HG03520 (cell line): ENCODE measurements around the gene NAA11.

Experiments
- ATAC-seq: cut with Tn5 transposase; IDR thresholded peaks from one replicate; pipeline ENCODE4 v1.9.1; 2021; ENCODE audit warnings: mild to moderate bottlenecking, moderate library complexity; ENCODE audit not compliant: unreplicated experiment

Gene NAA11

DNA sequence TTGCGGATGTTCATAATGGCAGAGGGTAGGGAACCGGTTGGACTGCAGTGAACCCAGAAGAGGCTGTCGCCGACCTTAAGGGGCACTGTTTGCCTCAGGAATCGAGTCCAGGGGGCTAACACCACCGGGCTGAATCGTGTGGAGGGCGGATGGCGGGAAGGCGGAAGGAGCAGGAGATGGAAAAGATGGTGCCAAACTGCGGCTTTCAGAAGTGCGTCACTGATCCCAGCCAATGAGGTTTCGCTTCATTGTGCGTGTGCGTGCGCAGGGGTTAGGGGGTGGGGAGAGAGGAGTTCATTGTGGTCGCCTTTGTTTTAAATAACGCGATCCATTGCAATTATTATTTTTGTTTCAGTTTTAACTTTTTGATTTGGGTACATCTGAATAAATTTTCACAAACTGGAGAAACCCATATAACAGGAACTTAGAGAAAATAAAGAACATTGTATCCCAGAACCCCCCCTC, at the start of gene NAA11:
TSS of gene NAA11 (minus strand) at position 198 of the 465 bp plus-strand sequence. CDS start at position 14, 184 bp downstream.
- no peak for ATAC-seq

DNA sequence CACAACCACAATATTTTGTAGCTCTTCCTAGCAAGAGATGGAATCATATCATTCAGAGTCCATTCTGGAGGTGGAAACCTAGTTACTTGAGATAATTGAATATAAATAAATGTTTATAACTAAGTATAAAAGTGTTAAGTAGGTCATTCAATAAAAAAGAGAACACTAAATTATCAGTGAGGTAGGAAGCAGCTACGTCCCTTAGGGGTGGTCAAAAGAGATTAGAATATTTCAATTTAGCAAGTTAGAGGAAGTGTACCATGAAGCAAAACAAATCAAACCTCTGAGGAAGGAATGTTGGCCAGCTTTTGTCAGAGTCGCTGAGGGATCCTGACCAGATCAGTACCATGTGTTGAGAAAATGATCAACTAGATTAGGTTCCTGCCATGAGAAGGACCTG, 44.2 kb upstream of the NAA11 start:
- ATAC-seq = no peak

DNA sequence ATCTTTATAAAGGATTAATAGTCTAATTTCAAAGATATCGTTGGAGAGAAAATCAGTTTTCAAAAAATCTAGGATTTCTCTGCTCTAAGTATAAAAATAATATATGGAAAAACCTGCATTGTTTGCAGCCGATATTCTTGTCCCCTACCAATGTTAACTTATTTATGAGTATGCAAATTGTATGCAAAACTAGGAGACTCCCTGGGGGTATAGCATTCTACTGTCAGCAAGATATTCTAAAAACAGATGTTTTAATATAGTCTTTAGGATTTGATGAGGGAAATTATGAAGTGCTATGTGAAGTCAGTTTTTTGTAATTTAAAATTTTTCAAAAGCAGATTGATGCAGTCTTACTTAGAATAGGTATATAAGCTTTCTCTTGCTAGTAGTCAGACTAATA, 41.2 kb upstream of the NAA11 start:
- ATAC-seq = no peak

DNA sequence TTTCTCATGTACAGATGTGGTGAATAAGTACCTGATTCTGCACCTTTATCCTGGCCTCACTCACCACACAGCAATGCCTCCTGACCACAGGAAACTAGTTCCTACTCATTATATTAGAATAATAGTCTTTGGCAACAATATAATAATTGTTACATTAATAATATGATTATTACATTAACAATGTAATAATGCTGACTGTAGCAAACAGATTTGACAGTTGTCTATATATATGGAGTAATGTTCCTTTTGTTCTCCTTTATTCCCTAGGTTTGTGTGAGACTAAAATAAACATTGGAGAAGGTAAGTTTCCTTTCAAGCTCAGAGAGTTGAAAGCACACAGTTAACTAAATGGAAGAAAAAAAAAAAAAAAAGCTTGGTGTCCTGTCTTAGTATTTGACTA, 40.6 kb upstream of the NAA11 start:
- ATAC-seq = no peak

DNA sequence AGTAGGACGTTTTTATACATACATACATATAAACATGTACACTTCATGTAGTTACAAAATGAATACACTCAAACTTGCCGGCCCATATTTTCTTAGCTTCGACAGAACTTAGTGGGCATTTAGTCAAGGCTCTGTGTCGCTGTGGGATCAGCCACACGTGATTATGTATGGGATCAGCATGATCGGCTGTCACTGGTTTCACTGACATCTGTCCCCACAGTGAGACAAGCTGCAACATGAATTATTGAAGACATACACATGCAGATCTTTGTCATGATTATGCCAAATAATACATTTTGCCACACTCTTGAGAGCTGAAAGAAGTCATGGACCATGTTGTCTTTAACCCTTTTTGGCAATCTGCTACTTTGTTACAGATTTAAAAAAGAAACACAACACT, 38.2 kb upstream of the NAA11 start:
- no peak for ATAC-seq

DNA sequence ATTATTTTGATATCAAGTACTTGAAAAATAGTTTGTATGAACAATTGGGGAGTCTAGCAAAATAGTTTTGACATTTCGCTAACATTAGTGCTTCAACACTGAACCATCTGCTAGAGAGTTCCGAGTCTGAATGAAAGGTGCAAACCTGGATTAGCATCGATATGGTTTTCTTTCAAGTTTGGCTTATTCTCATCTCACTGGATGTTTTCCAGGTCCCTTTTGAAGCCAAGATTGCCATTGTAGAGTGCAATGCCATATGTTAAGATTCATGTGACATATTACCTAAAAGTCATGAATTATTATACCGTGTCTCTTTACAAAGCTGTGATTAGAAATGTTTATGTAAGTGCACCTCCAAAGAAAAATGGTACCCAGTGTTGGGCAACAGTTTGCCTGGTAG, 36.8 kb upstream of the NAA11 start:
- no peak for ATAC-seq

DNA sequence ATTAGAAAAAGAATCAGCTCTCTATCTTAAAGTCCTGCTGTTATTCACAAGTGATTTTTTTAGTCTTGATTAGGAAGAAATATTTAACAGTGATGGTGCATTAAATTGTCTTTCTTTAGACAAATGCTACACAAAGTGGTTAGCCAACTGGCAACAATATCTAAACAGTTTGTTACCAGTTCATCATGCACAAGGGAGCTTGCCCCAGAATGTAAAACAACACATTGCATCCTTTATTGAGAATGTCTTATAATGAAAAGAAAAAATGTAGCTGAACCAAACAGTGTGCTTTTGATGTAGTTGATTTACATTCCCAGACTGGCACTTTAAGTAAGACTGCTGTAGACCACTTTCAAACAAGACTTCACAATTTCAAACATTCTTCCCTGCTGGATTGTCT, 34.1 kb upstream of the NAA11 start:
- ATAC-seq = no peak

DNA sequence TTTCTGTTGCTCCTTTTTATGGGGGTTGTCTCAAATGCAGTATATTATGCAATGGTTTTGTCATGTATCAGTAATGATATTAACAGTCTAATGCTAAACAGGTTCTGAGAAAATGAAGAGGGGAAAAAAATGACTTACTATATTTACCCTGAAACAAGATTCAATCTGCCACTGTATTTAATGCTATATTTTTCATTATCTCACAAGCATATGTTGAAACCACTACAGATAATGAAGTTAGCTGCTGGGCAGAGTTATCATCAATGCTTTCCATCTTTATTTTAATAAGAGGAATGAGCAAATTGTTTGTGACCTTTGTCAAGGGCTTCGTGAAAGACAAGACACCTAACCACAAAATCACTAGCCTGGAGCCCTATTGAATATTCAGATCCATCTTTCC, 32.6 kb upstream of the NAA11 start:
- no peak for ATAC-seq

DNA sequence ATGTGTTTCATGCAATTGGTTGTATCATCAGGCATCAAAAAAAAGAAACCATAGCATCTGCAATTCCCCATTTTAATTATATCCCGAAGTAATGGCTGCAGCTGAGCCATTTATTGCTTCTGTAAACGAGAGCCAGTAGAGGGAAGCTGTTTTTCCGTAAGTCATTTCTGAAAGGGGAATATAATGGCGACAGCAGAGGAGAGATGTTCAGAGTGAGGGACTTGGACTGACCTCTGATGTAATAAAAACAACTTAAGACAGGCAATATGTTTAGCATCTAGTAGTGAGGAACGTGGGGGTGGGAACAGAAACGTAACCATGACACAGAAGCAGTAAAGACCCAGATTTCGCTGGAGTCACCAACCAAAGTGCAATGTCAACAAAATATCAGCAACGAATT, 31.5 kb upstream of the NAA11 start:
- ATAC-seq = no peak

DNA sequence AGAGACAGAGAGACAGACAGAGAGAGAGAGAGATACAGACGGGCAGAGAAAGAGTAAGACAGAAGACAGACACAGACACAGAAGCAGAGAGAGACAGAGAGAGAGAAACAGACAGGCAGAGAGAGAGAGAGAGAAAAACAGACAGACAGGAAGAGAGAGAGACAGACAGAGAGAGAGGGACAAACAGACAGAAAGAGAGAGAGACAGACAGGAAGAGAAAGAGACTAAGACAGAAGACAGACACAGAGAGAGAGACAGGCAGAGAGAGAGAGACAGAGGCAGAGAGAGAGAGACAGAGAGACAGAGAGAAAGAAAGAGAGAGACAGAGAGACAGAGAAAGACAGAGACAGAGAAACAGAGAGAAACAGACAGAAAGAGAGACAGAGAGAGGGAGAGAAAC, 27.2 kb upstream of the NAA11 start:
- ATAC-seq = no peak

DNA sequence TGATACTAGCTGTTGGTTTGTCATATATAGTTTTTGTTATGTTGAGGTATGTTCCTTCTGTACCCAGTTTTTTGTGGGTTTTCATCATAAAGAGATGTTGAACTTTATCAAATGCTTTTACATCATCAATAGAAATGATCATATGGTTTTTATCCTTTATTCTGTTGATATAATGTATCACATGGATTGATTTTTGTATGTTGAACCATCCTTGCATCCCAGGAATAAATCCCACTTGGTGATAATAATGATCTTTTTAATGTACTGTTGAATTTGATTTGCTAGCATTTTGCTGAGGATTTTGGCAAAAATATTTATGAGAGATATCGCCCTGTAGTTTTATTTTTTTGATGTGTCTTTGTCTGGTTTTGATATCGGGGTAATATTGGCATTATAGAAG, 22.5 kb upstream of the NAA11 start:
- no peak for ATAC-seq

DNA sequence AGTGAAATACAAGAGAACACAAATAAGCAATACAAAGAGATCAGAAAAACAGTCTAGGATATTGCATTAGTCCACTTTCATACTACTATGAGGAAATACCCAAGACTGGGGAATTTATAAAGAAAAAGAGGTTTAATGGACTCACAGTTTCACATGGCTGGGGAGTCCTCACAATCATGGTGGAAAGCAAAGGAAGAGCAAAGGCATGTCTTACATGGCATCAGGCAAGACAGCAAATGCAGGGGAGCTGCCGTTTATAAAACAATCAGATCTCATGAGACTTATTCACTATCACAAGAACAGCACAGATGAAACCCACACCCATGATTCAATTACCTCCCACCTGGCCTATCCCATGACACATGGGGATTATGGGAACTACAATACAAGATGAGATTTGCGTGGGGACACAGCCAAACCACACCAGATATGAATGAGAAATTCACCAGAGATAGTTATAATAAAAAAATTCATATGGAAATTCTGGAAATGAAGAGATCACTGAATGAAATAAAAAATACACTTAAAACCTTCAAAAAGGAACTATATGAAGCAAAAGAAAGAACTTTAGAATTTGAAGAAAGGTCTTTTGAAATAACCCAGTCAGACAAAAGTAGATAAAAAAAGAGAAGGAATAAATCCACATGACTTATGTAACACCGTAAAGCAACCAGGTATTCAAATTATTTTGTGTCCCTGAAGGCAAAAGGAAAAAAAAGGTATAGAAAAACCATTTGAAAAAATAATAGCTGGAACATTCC, 16.2 kb upstream of the NAA11 start:
- ATAC-seq = no peak

DNA sequence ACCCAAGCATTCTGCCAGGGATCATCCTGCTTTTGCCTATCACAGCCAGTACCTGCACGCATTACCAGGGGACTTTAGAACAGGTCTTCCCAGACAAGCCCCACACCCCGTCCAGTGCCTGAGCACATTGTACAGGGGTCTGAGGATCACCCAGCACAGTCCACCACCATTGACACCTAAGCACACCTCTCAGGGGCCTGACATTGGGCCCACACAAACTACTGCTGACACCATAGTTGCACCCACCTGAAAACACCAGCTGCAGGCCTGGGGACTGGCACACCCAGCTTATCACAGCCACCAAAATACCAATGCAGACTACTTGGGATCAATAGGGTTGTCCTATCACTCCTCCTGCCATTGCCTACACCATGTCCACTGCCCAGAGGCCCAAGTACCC, 14.7 kb upstream of the NAA11 start:
- no peak for ATAC-seq

DNA sequence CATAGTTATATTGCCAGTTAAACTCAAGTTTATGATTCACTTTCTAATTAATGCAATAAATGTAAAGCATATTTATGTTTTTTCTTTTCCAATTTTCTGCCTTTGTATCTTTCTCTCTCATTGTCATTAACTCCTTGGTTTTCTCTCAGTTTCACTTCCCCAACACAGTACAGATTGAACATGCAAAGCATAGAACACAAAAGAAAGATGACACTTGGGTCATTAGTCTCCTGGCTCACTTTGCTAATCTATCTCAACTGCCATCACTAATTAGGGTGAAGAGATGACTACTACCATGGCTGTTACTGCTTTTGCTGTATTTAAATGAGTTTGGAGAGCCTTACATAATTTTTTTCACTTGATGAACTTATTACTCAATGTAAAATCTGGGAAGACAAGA, 12.3 kb upstream of the NAA11 start:
- ATAC-seq = peak; percentile 73

DNA sequence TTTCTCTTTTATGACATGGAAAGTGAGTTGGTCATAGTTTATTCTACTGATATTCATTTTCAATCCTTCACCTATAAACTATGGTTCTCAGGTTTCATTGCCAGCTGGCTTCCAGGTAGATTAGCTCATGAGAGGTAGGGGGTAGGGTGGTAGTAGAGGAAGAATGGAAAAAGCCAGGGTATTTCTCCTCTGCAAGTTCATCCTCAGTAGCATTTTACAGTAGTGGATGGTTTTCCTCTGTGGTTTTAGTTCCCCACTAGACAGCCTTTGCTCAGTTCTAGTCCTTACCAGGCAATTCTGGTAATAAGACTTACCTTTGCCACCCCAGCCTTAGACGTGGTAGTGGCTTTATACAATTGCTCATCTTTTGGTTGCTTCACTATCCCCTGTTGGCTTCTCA, 8.9 kb upstream of the NAA11 start:
- no peak for ATAC-seq

DNA sequence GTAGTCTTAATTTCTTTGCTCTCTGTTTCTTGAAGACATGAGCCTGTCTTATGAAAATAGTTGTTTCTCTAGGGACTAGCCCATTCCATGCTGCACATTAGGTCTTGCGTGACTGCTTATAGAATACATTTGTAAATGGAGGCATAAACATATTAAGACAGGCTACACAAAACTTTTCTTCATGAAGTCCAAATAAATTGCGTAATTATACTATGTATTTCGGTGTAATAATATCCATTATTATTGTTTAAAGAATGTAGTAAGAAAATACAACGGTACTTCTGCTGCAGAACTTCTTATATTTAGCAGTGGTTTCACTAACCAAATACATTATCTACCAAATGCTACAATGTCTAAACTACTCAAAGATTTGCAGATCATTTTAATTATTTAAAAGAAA, 8.5 kb upstream of the NAA11 start:
- ATAC-seq = no peak

DNA sequence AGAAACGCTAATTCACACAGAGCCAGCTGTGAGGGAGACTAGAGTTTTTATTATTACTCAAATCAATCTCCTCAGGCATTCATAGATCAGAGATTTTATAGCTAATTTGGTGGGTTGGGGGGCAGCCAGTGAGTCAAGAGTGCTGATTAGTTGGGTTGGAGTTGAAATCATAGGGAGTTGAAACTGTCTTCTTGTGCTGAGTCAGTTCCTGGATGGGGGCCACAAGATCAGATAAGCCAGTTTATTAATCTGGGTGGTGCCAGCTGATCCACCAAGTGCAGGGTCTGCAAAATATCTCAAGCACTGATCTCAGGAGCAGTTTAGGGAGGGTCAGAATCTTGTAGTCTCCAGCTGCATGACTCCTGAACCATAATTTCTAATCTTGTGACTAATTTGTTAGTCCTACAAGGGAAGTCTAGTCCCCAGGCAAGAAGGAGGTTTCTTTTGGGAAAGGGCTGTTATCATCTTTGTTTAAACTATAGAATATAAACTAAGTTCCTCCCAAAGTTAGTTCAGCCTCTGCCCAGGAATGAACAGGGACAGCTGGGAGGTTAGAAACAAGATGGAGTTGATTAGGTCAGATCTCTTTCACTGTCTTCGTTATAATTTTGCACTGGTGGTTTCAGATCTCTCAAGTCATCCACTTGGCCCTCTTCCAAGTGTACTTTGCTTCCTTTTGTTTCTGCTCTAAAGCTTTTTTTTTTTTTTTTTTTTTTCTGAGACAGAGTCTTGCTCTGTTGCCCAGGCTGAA, 5.4 kb upstream of the NAA11 start:
- no peak for ATAC-seq

DNA sequence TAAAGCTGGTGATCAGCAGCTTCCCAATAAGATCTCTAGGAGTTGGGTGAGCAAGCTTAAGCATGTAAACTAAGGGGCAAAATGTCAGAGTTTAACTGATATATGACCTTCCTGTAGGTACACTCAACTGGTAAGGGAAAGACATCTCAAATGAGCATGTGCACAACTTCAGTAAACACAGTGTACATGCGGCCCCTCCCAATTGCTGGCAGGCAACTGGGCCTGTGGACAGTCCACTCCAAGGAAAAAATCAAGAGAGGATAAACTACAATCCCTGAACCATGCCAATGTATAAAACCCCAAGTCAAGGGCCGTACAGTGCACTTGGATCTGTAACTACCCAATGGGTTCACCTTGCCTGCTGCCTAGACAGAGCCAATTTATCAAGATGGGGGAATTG, 4.9 kb upstream of the NAA11 start:
- no peak for ATAC-seq

DNA sequence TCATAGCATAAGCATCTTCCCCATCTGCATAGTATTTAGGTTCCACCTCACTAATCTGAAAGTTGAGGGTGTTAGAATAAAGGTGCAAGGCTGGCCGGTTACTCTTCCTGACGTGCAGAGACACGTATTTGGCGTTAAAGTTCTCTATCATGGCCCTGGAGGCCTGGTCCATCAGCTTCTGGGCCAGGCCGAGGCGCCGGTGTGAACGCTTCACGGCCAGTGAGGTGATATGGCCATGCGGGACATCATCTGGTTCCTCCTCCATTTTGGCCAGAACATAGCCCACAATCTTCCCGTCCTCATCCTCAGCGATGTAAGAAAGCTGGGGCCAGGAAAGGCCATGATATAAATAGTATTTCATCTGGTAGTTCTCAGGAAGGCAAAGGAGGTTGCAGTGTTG, 425 bp downstream of the NAA11 start:
- no peak for ATAC-seq

DNA sequence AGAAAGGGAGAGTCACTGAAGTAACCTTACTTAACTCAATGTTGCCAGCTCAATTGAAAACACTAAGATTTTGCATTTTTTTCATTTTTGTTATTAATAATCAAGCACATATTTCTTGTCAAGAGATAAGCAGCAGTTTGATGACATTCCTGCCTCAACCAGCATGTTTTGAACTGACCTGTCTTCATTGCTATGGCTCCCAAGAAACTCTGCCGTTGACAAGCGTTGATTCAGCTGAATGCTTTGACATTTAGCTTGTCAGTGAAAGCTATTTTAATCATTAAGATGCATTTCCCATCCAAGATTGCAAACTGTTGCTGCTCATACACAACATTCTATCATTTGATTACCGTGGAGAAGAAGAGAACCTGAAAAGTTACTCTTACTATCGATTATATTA, 5.9 kb downstream of the NAA11 start:
- ATAC-seq = no peak

DNA sequence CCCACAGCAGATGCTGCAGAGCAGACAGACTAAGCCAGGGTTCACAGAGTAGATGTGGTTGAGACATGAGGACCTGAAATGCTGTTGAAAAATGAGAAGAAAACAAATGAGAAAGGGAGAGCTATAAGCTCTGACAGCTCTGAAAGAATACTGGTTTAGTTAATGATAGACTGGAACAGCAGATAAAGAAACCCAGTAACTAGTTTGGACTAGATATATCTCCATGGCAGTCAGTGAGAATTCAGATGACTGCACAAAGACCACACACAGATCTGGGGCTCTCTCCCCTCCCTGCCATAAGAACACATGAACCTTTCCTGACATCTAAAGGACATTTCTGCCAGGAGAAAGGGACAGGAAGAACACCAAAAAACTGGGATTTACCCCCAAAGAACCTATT, 8.2 kb downstream of the NAA11 start:
- ATAC-seq = no peak

DNA sequence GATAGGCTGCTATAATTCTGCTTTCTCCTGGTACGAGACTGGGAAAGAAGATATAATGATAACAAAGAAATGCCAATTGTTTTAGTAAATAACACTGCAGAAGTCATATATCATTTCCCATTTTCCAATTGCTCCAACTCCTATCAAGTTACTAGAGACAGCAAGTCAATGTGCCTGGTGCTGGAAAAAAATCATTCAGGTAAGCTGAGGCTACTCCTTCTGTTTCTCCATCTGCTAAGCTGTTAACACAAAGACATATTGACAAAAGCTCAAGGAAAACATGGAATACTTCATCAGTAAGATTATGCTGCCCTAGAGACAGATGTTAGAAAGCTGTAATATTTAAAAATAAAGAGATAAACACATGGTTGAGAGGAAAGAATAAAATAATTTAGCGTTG, 10.0 kb downstream of the NAA11 start:
- ATAC-seq = no peak

DNA sequence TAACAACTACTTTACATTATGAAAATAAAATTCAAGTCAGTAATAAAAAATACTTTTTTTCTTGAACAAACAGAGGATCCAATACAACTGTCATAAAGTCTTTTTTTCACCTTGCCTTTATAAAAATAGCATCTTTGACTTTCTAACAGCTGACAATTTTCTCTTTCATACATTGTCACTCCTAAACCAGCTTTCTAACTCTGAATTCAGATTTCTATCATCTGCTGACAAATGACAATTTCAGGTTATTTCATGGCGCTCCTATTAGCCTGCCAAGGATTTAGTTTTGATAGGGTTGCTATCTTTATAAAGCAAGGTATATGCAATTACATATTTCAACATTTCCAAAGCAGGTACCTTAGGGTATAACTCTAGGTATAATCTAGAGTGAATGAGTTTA, 14.6 kb downstream of the NAA11 start:
- no peak for ATAC-seq
